OCI-LY3 (cell line): Measurements from ENCODE around the gene EPB41L4A.

ENCODE experiments used
- EZH2phosphoT487 ChIP-seq: fragments of 200-600 bp; shearing (Covaris generic); IDR thresholded peaks from 2 replicates; pipeline ENCODE4 v1.6.1; 2018; ENCODE audit warnings: antibody characterized with exemption, mixed run types, low read depth
- TF ChIP-seq, protein P1 (sequence below): fragments of 200-600, 300-600 bp; sonication (generic); IDR thresholded peaks from 2 replicates; pipeline ENCODE4 v1.5.1; 2014; ENCODE audit warnings: antibody characterized with exemption, low read length, low read depth

DNA sequence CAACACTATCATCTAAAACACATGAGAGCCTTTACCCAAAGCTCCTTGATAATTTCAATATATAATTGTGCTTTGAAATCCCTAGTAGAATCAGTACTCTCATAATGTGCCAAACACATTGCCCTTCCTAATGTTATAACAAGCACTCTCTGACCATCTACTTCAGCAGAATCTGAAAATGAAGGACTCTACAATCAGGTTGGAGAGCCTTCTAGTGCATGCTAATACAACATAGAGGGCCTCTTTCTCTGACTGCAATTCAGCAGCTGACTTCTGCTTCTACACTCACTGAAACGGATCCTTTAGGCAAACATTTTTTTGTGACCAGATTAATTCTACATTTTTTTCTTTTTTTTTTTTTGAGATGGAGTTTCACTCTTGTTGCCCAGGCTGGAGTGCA lies 155.6 kb downstream of the EPB41L4A start:
- TF ChIP-seq, protein P1, sequence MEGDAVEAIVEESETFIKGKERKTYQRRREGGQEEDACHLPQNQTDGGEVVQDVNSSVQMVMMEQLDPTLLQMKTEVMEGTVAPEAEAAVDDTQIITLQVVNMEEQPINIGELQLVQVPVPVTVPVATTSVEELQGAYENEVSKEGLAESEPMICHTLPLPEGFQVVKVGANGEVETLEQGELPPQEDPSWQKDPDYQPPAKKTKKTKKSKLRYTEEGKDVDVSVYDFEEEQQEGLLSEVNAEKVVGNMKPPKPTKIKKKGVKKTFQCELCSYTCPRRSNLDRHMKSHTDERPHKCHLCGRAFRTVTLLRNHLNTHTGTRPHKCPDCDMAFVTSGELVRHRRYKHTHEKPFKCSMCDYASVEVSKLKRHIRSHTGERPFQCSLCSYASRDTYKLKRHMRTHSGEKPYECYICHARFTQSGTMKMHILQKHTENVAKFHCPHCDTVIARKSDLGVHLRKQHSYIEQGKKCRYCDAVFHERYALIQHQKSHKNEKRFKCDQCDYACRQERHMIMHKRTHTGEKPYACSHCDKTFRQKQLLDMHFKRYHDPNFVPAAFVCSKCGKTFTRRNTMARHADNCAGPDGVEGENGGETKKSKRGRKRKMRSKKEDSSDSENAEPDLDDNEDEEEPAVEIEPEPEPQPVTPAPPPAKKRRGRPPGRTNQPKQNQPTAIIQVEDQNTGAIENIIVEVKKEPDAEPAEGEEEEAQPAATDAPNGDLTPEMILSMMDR = no peak
- TF ChIP-seq EZH2phosphoT487 = no peak
